Measurements from ENCODE around the gene LEUTX. TPM values are rescaled to one million over a fixed set of nuclear protein-coding genes. Genes with fewer than 3 reads are reported as not detected.
"Not testable (repeated sequence)": the region's sequence is repeated elsewhere in the genome, so short reads cannot be mapped to it uniquely, and the experiment has no call there.

LEUTX gene
- total RNA-seq, 1 experiment from 2014 or later: not detected

GRCh38 chr19:39811064-39811463 is 32.4 kb downstream of the LEUTX start:
- POLR2A ChIA-PET: interaction anchor here (0.6 to 1.9 kb wide), 3 partner anchors 18 to 31 kb away, joined by 4 to 20 read pairs (median 6); partner anchors contain the start of gene DYRK1B
- H3K27me3 ChIP-seq (ENCODE audit: control insufficient read depth, insufficient read depth, low read length): no peaks in the 10 kb centered on the region
- CTCF ChIA-PET: interaction anchor here (0.6 to 12.0 kb wide), 5 partner anchors 18 to 400 kb away, joined by 5 to 248 read pairs (median 5); no protein-coding TSS in a partner anchor
- H3K27ac ChIP-seq (ENCODE audit: low read length): no peak overlapping the region
- no TSS peak for BruUV-seq (replicated peaks)
- no peak for DNase-seq (ENCODE audit: low read depth, low spot score)
- H3K9me3 ChIP-seq (ENCODE audit: control insufficient read depth, insufficient read depth, low read depth, low read length): peaks cover 19% of the 10 kb centered on the region
- no peaks in the 10 kb centered on the region for H3K36me3 ChIP-seq (ENCODE audit: control insufficient read depth, insufficient read depth, low read length)
- TF ChIP-seq CTCF (IDR thresholded peaks at IDR 0.05) (no peak), SIN3A (IDR thresholded peaks at IDR 0.05; ENCODE audit: borderline replicate concordance, insufficient read depth, low read depth, low read length) (no peak), TCF7L2 (IDR thresholded peaks at IDR 0.05; ENCODE audit: low read depth, low read length) (no peak), POLR2AphosphoS5 (IDR thresholded peaks at IDR 0.05; ENCODE audit: low read depth, low read length) (no peak), REST (IDR thresholded peaks at IDR 0.05; ENCODE audit: insufficient read depth in 1 of 2, low read depth in 2 of 2, low read length in 1 of 2) (no peak)
- H3K4me3 ChIP-seq (ENCODE audit: low read depth in 2 of 2, low read length in 2 of 2): no peak overlapping the region
- intact Hi-C loops (cut with micrococcal nuclease; ENCODE audit: unreplicated experiment) (no loop called here), in situ Hi-C loops (cut with HindIII; ENCODE audit: low pct_unique_long_range_greater_than_20kb, low sequenced_read_pairs) (no loop called here)
- H3K4me1 ChIP-seq (ENCODE audit: control insufficient read depth, insufficient read depth, low read length): no peaks in the 10 kb centered on the region
- no peak for ATAC-seq

- ChIA-PET POLR2A (interaction anchor here (0.6 to 2.6 kb wide), 2 partner anchors 20 to 119 kb away, joined by 5 to 11 read pairs; partner anchors contain the start of gene DYRK1B), CTCF (interaction anchor here (0.5 to 2.5 kb wide), 10 partner anchors 11 to 492 kb away, joined by 3 to 15 read pairs (median 4); partner anchors contain the start of gene DYRK1B)
- no peak for TF ChIP-seq CTCF (IDR thresholded peaks at IDR 0.05)
- no peak for TF ChIP-seq POLR2AphosphoS5 (IDR thresholded peaks at IDR 0.05; ENCODE audit: low read depth, low read length)
- no peak for TF ChIP-seq TCF7L2 (IDR thresholded peaks at IDR 0.05; ENCODE audit: low read depth, low read length)
- no peak for TF ChIP-seq REST (IDR thresholded peaks at IDR 0.05; ENCODE audit: insufficient read depth in 1 of 2, low read depth in 2 of 2, low read length in 1 of 2)
- TF ChIP-seq SIN3A (IDR thresholded peaks at IDR 0.05; ENCODE audit: borderline replicate concordance, insufficient read depth, low read depth, low read length): no peak
- in situ Hi-C loops (cut with HindIII; ENCODE audit: low pct_unique_long_range_greater_than_20kb, low sequenced_read_pairs) (no loop called here), intact Hi-C loops (cut with micrococcal nuclease; ENCODE audit: unreplicated experiment) (no loop called here)
- DNase-seq (ENCODE audit: low read depth, low spot score) (no peak), ATAC-seq (peak; percentile 5; the same call in 1 of the 2 replicates)
- no TSS peak for BruUV-seq (replicated peaks)
- Histone ChIP-seq H3K4me1 (ENCODE audit: control insufficient read depth, insufficient read depth, low read length) (no peaks in the 10 kb centered on the region), H3K27ac (ENCODE audit: low read length) (no peak overlapping the region), H3K4me3 (ENCODE audit: low read depth in 2 of 2, low read length in 2 of 2) (no peak overlapping the region), H3K36me3 (ENCODE audit: control insufficient read depth, insufficient read depth, low read length) (no peaks in the 10 kb centered on the region), H3K27me3 (ENCODE audit: control insufficient read depth, insufficient read depth, low read length) (no peaks in the 10 kb centered on the region), H3K9me3 (ENCODE audit: control insufficient read depth, insufficient read depth, low read depth, low read length) (peaks cover 14% of the 10 kb centered on the region)
Measured at GRCh38 chr19:39813264-39813993, 34.8 kb downstream of the LEUTX start.

- BruUV-seq (replicated peaks); in situ Hi-C loops (cut with HindIII; ENCODE audit: low pct_unique_long_range_greater_than_20kb, low sequenced_read_pairs): not testable (repeated sequence)
- CTCF ChIA-PET: interaction anchor here (1.0 to 2.5 kb wide), 7 partner anchors 10 to 491 kb away, joined by 3 to 15 read pairs (median 3); partner anchors contain the start of gene DYRK1B
Measured at GRCh38 chr19:39814111-39814510, 35.5 kb downstream of the LEUTX start.

More at GRCh38 chr19:39814111-39814510, 35.5 kb downstream of the LEUTX start:
- intact Hi-C loops (cut with micrococcal nuclease; ENCODE audit: unreplicated experiment); H3K4me3 ChIP-seq (ENCODE audit: low read depth in 2 of 2, low read length in 2 of 2); H3K27ac ChIP-seq (ENCODE audit: low read length); H3K9me3 ChIP-seq (ENCODE audit: control insufficient read depth, insufficient read depth, low read depth, low read length); DNase-seq (ENCODE audit: low read depth, low spot score); H3K4me1 ChIP-seq (ENCODE audit: control insufficient read depth, insufficient read depth, low read length); ATAC-seq; H3K36me3 ChIP-seq (ENCODE audit: control insufficient read depth, insufficient read depth, low read length); H3K27me3 ChIP-seq (ENCODE audit: control insufficient read depth, insufficient read depth, low read length): not testable (repeated sequence)
- POLR2A ChIA-PET: interaction anchor here (2.6 kb wide), 1 partner anchor 20 kb away, joined by 11 read pairs; the partner anchor contains the start of gene DYRK1B

All from Panc1 (cell line).